ENCODE results near the gene EHBP1L1. TPM values are rescaled to one million over a fixed set of nuclear protein-coding genes. Genes with fewer than 3 reads are reported as not detected.

Gene EHBP1L1
- total and polyA plus RNA-seq, 2 of the 8 experiments (the other 6 are each of a cell fraction or from before 2014, with no cell fraction given), result 4.3 to 6.6 TPM

GRCh38 chr11:65615229-65615949 is 39.5 kb downstream of the EHBP1L1 start, which contains the start of gene PCNX3 (continued):
- TF ChIP-seq CHD7 (IDR thresholded peaks at IDR 0.05; ENCODE audit: insufficient replicate concordance, low read length) (no peak), SP2 (IDR thresholded peaks at IDR 0.05; ENCODE audit: low read length) (peak; percentile 86), NANOG (IDR thresholded peaks at IDR 0.05; ENCODE audit: insufficient read depth, low read depth, low read length, poor library complexity, severe bottlenecking) (no peak), YY1 (IDR thresholded peaks at IDR 0.05; ENCODE audit: low read depth, low read length) (peak; percentile 52; the same call in 1 of the 2 replicates), MAX (IDR thresholded peaks at IDR 0.05) (peak; percentile 71), TAF7 (optimal IDR thresholded peaks at IDR 0.05; ENCODE audit: borderline replicate concordance, low read depth, low read length) (no peak), CHD1 (IDR thresholded peaks at IDR 0.05; ENCODE audit: low read depth, low read length) (no peak), CBX8 (IDR thresholded peaks at IDR 0.05; ENCODE audit: borderline replicate concordance, low read depth, low read length) (no peak), POU5F1 (IDR thresholded peaks at IDR 0.05; ENCODE audit: low read depth, low read length) (no peak), GABPA (IDR thresholded peaks at IDR 0.05; ENCODE audit: borderline replicate concordance, insufficient read depth, low read length) (peak; percentile 93; the same call in 1 of the 2 replicates)
